ENCODE data around the gene UBE2H.

DNA sequence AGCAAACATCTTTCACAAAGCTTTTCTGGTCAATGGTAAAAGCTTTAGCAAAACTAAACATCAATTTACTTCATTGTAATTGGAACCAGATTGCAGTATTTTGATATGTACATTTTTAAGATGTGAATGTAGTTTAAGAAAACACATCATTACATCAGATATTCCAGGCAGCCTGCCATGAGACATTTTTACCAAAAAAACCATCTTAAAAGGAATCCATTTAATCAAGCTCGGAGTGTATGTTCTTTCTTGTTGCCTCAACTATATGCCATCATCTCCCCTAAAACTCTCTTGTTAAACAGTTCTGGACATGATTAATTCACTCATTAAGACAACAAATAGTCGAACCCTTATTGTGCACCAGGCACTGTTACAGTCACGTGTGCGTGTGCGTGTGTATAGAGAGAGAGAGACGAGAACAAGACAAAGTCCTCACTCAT is 97.5 kb downstream of the UBE2H start:
- TF ChIP-seq, protein P1, sequence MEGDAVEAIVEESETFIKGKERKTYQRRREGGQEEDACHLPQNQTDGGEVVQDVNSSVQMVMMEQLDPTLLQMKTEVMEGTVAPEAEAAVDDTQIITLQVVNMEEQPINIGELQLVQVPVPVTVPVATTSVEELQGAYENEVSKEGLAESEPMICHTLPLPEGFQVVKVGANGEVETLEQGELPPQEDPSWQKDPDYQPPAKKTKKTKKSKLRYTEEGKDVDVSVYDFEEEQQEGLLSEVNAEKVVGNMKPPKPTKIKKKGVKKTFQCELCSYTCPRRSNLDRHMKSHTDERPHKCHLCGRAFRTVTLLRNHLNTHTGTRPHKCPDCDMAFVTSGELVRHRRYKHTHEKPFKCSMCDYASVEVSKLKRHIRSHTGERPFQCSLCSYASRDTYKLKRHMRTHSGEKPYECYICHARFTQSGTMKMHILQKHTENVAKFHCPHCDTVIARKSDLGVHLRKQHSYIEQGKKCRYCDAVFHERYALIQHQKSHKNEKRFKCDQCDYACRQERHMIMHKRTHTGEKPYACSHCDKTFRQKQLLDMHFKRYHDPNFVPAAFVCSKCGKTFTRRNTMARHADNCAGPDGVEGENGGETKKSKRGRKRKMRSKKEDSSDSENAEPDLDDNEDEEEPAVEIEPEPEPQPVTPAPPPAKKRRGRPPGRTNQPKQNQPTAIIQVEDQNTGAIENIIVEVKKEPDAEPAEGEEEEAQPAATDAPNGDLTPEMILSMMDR (optimal IDR thresholded peaks at IDR 0.05 in 1 of 3, IDR thresholded peaks at IDR 0.05 in 1 of 3, conservative IDR thresholded peaks at IDR 0.05 in 1 of 3; ENCODE audit: extremely low read depth in 1 of 3, insufficient read depth in 2 of 3, low read length in 3 of 3) = no peak
- TF ChIP-seq EZH2 (IDR thresholded peaks at IDR 0.05; ENCODE audit: low read length) = no peak
